DND-41 (cell line): ENCODE results near the gene SH2D1A.
A peak's percentile ranks its signal among the peaks of the same experiment; 100 is the strongest.

Experiments
- ATAC-seq: fragments of 200-7000 bp; cut with Tn5 transposase; 3 replicates; pipeline ENCODE4 v1.9.1; 2021; ENCODE audit warnings: low read depth; ENCODE audit not compliant: insufficient read depth
- DNase-seq: peaks from one replicate; pipeline ENCODE4 v3.0.0-alpha.2; 2020
- H2AFZ ChIP-seq: 2 replicates; pipeline ENCODE4 v1.6.0; 2012; ENCODE audit warnings: low read depth, low read length
- H3K27ac ChIP-seq: 2 replicates; pipeline ENCODE4 v1.5.1; 2012; ENCODE audit warnings: low read length, inconsistent platforms
- H3K27me3 ChIP-seq: fragments of 200-600 bp; sonication (generic); 2 replicates; pipeline ENCODE4 v1.6.0; 2012; ENCODE audit warnings: low read length, mild to moderate bottlenecking, inconsistent platforms; ENCODE audit not compliant: insufficient read depth, poor library complexity
- H3K36me3 ChIP-seq: 2 replicates; pipeline ENCODE4 v1.5.1; 2012; ENCODE audit warnings: low read length, inconsistent platforms; ENCODE audit not compliant: insufficient read depth
- H3K4me1 ChIP-seq: 2 replicates; pipeline ENCODE4 v1.5.1; 2012; ENCODE audit warnings: mild to moderate bottlenecking, low read length; ENCODE audit not compliant: insufficient read depth
- H3K4me2 ChIP-seq: 2 replicates; pipeline ENCODE4 v1.6.0; 2012; ENCODE audit warnings: mild to moderate bottlenecking, moderate library complexity, low read length, inconsistent platforms; ENCODE audit not compliant: insufficient read depth
- H3K4me3 ChIP-seq, 2 experiments: fragments of 200-600 bp in 1 of 2; shearing (Covaris generic) in 1 of 2; 2 replicates each; pipeline ENCODE4 v1.5.1; 2012 to 2016; ENCODE audit warnings: inconsistent platforms in 2 of 2, low read length in 2 of 2, mild to moderate bottlenecking in 2 of 2, low read depth in 1 of 2, moderate library complexity in 1 of 2
- H3K79me2 ChIP-seq: 2 replicates; pipeline ENCODE4 v1.6.0; 2012; ENCODE audit warnings: low read length, inconsistent platforms; ENCODE audit not compliant: insufficient read depth
- H3K9ac ChIP-seq: 2 replicates; pipeline ENCODE4 v1.6.0; 2012; ENCODE audit warnings: low read depth, mild to moderate bottlenecking, inconsistent platforms, low read length, moderate library complexity
- H3K9me3 ChIP-seq: 2 replicates; pipeline ENCODE4 v1.5.1; 2012; ENCODE audit warnings: low read length, moderate library complexity, mild to moderate bottlenecking, inconsistent platforms; ENCODE audit not compliant: insufficient read depth, severe bottlenecking
- H4K20me1 ChIP-seq: 2 replicates; pipeline ENCODE4 v1.6.0; 2012; ENCODE audit warnings: low read length; ENCODE audit not compliant: insufficient read depth
- EZH2 ChIP-seq: IDR thresholded peaks from 3 replicates; pipeline ENCODE4 v1.6.1; 2012; ENCODE audit warnings: borderline replicate concordance, low read depth, mild to moderate bottlenecking, moderate library complexity, low read length, inconsistent platforms; ENCODE audit not compliant: severe bottlenecking
- TF ChIP-seq, protein P1 (sequence below): IDR thresholded peaks from 2 replicates; pipeline ENCODE4 v1.5.1; 2012; ENCODE audit warnings: borderline replicate concordance, low read length, moderate library complexity, mild to moderate bottlenecking; ENCODE audit not compliant: poor library complexity, severe bottlenecking; ENCODE audit errors: extremely low read depth

The SH2D1A gene

DNA sequence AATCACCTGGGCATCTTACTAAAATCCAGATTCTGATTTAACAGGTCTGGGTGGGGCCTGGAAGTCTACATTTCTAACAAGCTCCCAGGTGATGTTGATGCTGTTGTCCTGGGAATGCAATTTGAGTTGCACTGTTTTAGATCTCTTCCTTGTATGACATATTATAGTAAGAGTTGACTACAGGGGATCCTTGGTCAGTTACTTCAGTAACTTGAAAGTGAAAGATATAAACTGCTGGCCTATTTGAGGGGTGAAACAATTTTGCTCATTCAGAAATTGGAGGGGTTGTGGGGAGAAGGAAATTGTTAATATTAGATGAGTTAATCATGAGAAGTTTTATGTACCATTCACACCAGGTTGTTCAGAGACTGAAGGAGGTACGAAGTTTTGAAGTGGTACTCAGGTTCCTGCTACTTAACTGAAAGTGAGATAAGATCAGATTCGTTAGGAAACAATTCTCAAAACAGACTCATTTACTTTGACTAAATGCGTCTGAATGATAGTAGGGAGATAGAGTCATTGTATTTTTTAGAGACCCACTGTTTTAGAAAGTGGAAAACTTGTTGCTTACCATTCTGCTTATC, 12.5 kb downstream of the SH2D1A start:
- Histone ChIP-seq H3K27ac (peak overlapping the region; percentile 96), H2AFZ (no peak overlapping the region), H3K79me2 (peaks cover 100% of the 10 kb centered on the region), H3K4me2 (peak overlapping the region; percentile 72), H3K9ac (peak overlapping the region; percentile 56), H3K9me3 (no peaks in the 10 kb centered on the region), H3K27me3 (no peaks in the 10 kb centered on the region), H3K4me1 (peaks cover 90% of the 10 kb centered on the region), H3K36me3 (peaks cover 27% of the 10 kb centered on the region), H3K4me3 (peak overlapping the region in 1 of 2 experiments; percentile 51; a peak in 2 of 4 replicates), H4K20me1 (no peaks in the 10 kb centered on the region)
- DNase-seq (no peak), ATAC-seq (peak; percentile 79)
- TF ChIP-seq EZH2: no peak
- TF ChIP-seq, protein P1, sequence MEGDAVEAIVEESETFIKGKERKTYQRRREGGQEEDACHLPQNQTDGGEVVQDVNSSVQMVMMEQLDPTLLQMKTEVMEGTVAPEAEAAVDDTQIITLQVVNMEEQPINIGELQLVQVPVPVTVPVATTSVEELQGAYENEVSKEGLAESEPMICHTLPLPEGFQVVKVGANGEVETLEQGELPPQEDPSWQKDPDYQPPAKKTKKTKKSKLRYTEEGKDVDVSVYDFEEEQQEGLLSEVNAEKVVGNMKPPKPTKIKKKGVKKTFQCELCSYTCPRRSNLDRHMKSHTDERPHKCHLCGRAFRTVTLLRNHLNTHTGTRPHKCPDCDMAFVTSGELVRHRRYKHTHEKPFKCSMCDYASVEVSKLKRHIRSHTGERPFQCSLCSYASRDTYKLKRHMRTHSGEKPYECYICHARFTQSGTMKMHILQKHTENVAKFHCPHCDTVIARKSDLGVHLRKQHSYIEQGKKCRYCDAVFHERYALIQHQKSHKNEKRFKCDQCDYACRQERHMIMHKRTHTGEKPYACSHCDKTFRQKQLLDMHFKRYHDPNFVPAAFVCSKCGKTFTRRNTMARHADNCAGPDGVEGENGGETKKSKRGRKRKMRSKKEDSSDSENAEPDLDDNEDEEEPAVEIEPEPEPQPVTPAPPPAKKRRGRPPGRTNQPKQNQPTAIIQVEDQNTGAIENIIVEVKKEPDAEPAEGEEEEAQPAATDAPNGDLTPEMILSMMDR: no peak

- H3K4me2 ChIP-seq: 0 out of 2 replicates have a peak overlapping the region, but pooled peaks have one; percentile 7
- DNase-seq: no peak
These were observed 15.7 kb downstream of the SH2D1A start for GRCh38 chrX:124362072-124362471.

DNA sequence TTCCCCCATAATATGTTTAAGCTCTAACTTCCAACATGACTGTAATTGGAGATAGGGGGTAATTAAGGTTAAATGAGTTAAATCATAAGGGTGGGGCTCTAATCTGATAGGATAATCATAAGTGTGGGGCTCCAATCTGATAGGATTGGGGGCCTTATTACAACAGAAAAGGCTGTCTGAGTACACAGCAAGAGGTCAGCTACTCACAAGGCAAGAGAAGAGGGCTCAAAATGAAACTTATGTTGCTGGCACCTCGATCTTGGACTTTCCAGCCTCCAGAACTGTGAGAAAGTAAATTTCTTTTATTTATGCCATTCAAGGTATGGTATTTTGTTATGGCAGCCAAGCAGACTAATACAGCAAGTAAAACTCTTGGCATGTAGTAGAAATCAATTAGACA, 16.4 kb downstream of the SH2D1A start:
- no peak overlapping the region for H3K4me3 ChIP-seq
- no peak overlapping the region for H2AFZ ChIP-seq
- no peak overlapping the region for H3K9ac ChIP-seq
- H3K36me3 ChIP-seq: peaks cover 48% of the 10 kb centered on the region
- no peak overlapping the region for H3K4me2 ChIP-seq
- DNase-seq: no peak
- no peaks in the 10 kb centered on the region for H3K27me3 ChIP-seq
- TF ChIP-seq, protein P1: no peak
- TF ChIP-seq EZH2: no peak
- H3K79me2 ChIP-seq: peaks cover 98% of the 10 kb centered on the region
- ATAC-seq: no peak
- peaks cover 54% of the 10 kb centered on the region for H3K4me1 ChIP-seq
- H3K9me3 ChIP-seq: no peaks in the 10 kb centered on the region
- H4K20me1 ChIP-seq: no peaks in the 10 kb centered on the region
- H3K27ac ChIP-seq: peak overlapping the region; percentile 26; the same call in 1 of the 2 replicates

More at GRCh38 chrX:124362072-124362471, 15.7 kb downstream of the SH2D1A start:
- H3K27ac ChIP-seq: peak overlapping the region; percentile 49
- peaks cover 41% of the 10 kb centered on the region for H3K36me3 ChIP-seq
- peaks cover 61% of the 10 kb centered on the region for H3K4me1 ChIP-seq
- no peak overlapping the region for H3K4me3 ChIP-seq
- peaks cover 98% of the 10 kb centered on the region for H3K79me2 ChIP-seq
- ATAC-seq: no peak
- no peaks in the 10 kb centered on the region for H3K9me3 ChIP-seq
- no peak overlapping the region for H3K9ac ChIP-seq
- no peaks in the 10 kb centered on the region for H4K20me1 ChIP-seq
- TF ChIP-seq, protein P1: no peak
- TF ChIP-seq EZH2: no peak
- no peaks in the 10 kb centered on the region for H3K27me3 ChIP-seq
- H2AFZ ChIP-seq: no peak overlapping the region

GRCh38 chrX:124369722-124370121, 23.4 kb downstream of the SH2D1A start:
- H3K27ac ChIP-seq: 0 out of 2 replicates have a peak overlapping the region, but pooled peaks have one; percentile 10
- no peak overlapping the region for H2AFZ ChIP-seq
- peaks cover 58% of the 10 kb centered on the region for H3K79me2 ChIP-seq
- no peaks in the 10 kb centered on the region for H3K27me3 ChIP-seq
- ATAC-seq: no peak
- DNase-seq: no peak
- TF ChIP-seq, protein P1: no peak
- no peak for TF ChIP-seq EZH2
- H3K4me1 ChIP-seq: no peaks in the 10 kb centered on the region; the same call in 1 of the 2 replicates
- H3K4me3 ChIP-seq: no peak overlapping the region
- H4K20me1 ChIP-seq: no peaks in the 10 kb centered on the region
- H3K9ac ChIP-seq: no peak overlapping the region
- no peaks in the 10 kb centered on the region for H3K9me3 ChIP-seq
- H3K4me2 ChIP-seq: no peak overlapping the region
- H3K36me3 ChIP-seq: peaks cover 93% of the 10 kb centered on the region
